Fibroblast of villous mesenchyme (primary cell): ENCODE results near the gene SETD1A. TPM values are rescaled to one million over a fixed set of nuclear protein-coding genes. Genes with fewer than 3 reads are reported as not detected.

Source experiments
- DNase-seq: peaks from one replicate; pipeline ENCODE4 v3.0.0-alpha.2; 2010; ENCODE audit warnings: low read depth
- H3K4me3 ChIP-seq: 2 replicates; pipeline ENCODE4 v1.5.1; 2011; ENCODE audit warnings: low read depth, mild to moderate bottlenecking, low read length
- total RNA-seq: library from RNA; depleted of rRNA; stranded (reverse); fragments of >200 nt; gene quantifications from 2 replicates; pipeline ENCODE4 v1.2.3, GENCODE V29; 2012
- TF ChIP-seq, protein P1 (sequence below): IDR thresholded peaks from 2 replicates; pipeline ENCODE4 v1.5.1; 2012; ENCODE audit warnings: low read depth, mild to moderate bottlenecking, low read length; ENCODE audit not compliant: insufficient read depth

Gene SETD1A
- total RNA-seq, 1 donor: 3.5 TPM

- DNase-seq: no peak
- TF ChIP-seq, protein P1, sequence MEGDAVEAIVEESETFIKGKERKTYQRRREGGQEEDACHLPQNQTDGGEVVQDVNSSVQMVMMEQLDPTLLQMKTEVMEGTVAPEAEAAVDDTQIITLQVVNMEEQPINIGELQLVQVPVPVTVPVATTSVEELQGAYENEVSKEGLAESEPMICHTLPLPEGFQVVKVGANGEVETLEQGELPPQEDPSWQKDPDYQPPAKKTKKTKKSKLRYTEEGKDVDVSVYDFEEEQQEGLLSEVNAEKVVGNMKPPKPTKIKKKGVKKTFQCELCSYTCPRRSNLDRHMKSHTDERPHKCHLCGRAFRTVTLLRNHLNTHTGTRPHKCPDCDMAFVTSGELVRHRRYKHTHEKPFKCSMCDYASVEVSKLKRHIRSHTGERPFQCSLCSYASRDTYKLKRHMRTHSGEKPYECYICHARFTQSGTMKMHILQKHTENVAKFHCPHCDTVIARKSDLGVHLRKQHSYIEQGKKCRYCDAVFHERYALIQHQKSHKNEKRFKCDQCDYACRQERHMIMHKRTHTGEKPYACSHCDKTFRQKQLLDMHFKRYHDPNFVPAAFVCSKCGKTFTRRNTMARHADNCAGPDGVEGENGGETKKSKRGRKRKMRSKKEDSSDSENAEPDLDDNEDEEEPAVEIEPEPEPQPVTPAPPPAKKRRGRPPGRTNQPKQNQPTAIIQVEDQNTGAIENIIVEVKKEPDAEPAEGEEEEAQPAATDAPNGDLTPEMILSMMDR: no peak
- no peak overlapping the region for H3K4me3 ChIP-seq
Observed at GRCh38 chr16:30986129-30986991, 28.8 kb downstream of the SETD1A start.

GRCh38 chr16:30987581-30988190, 30.1 kb downstream of the SETD1A start:
- no peak for DNase-seq
- no peak overlapping the region for H3K4me3 ChIP-seq
- TF ChIP-seq, protein P1: no peak

DNA sequence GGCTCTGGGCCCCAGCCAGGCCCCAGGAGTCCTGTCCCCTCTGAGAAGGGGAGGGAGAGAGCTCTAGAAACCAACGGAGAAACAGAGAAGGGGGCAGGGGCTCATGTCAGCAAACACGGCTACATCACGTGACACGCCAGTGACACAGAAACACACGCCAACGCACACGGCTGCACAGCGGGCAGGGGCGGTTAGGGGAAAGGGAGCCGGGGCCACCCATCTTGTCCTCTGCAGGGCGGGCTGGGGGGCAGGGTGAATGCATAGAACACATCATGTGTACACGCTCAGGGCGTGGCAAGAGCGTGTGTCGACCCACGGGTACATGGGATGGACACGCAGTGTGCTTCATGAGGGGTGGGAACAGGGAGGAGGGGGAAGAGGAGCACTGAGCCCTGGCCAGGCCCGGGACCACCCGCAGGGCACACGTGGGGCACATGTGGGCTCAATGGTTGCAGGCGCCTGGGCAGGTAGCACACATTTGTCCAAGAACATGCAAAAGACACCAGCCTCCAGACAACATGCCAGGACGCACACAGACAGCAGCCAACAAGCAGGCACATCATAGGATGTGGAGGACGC, 32.0 kb downstream of the SETD1A start:
- no peak overlapping the region for H3K4me3 ChIP-seq
- TF ChIP-seq, protein P1: no peak
- DNase-seq: no peak

DNA sequence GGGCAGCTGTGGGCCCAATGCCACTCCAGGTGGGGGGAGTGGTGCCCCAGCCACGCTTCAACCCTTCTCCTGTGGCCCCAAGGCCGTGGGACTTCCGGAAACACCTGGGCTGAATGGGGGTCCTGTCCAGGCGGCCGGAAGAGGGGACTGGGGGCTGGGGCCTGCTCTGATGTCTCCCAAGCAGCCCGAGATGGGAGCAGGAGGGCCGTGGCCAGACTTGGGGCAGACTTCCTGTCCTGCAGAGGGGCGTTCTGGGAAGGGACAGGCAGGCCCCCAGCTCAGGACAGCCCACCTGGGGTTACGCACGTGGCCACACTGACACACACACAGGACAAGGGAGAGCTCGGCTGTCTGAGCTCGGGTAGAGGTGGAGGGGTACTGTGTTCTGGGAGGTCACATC, 32.6 kb downstream of the SETD1A start:
- no peak for DNase-seq
- TF ChIP-seq, protein P1: no peak
- no peak overlapping the region for H3K4me3 ChIP-seq

DNA sequence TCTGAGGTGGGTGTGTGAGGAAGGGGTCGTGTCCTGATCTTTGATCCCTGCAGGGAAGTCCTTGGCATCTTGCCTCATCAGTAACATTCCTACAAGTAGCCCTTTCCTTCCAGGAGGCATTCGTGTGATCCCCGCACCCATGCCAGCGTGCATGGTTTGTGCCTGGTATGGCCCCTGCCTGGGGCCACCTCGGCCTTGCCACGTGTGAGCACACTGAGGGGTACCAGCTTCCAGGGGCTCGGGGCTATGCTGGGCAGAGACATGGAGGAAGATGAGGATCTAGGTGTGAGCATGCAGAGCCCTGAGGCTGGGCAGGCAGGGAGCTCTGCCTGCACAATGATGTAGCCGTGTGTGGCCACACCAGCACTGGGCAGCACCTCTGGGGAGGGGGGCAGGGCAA, 33.5 kb downstream of the SETD1A start:
- TF ChIP-seq, protein P1: no peak
- H3K4me3 ChIP-seq: no peak overlapping the region
- no peak for DNase-seq

DNA sequence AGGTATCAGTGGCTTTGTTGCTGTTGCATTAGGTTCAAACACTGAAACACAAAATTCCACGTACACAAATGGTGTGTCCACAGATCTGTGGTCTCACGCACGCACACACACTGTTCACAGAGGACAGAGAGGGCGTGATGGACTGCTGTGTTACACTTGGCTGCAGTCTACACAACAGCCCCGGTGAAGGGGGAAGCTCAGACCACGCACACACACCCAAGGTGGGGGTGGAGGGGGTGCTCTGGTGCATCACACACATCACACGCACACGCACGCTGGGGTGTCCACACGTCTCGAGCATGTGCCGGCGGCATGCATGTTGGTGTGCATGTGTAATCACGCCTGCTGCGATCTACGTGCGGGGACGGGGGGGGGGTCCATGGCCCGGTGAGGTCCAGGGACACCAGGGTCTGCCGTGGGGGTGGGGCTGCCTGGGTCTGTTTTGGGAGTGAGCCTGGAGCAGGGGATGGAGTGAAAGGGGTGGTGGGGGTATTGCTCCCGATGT, 34.8 kb downstream of the SETD1A start:
- no peak overlapping the region for H3K4me3 ChIP-seq
- TF ChIP-seq, protein P1: no peak
- DNase-seq: no peak
